ENCODE data around the gene IL17RB. TPM values are rescaled to one million over a fixed set of nuclear protein-coding genes. Genes with fewer than 3 reads are reported as not detected.

The IL17RB gene
- polyA plus RNA-seq, 1 donor: 3.9 TPM

Other genes starting within 250 kb of the IL17RB start
- gene CHDH, start 149 bp upstream of the IL17RB start, polyA plus RNA-seq (ENCODE audit: insufficient read length): 1.00 TPM
- gene ACTR8, start 35.6 kb downstream of the IL17RB start, polyA plus RNA-seq (ENCODE audit: insufficient read length): 24.6 TPM
- gene SELENOK, start 45.3 kb downstream of the IL17RB start, polyA plus RNA-seq (ENCODE audit: insufficient read length): 41.8 TPM

Data from forelimb muscle (tissue), 1 donor.